H1 (cell line): Measurements from ENCODE around the gene SLC25A38. TPM values are rescaled to one million over a fixed set of nuclear protein-coding genes. Genes with fewer than 3 reads are reported as not detected.

Experiments
- CTCF ChIA-PET: fragments of 300-600 bp; sonication (Branson Sonifier 250); formaldehyde crosslinking; loops from one replicate; lab custom pipeline; 2021; ENCODE audit not compliant: partially characterized antibody; lab: Charles Lee
- POLR2A ChIA-PET: fragments of 300-600 bp; sonication (Branson Sonifier 250); formaldehyde crosslinking; loops from one replicate; lab custom pipeline; 2021; ENCODE audit warnings: inconsistent platforms; ENCODE audit not compliant: partially characterized antibody; lab: Charles Lee
- DNase-seq, 2 experiments: peaks; one replicate each; pipeline versions ENCODE4 v3.0.0 to v3.0.0-alpha.2; 2010 to 2022; ENCODE audit warnings: low spot score in 2 of 2, low read depth in 1 of 2, mixed read lengths in 1 of 2
- FAIRE-seq: peaks from 2 replicates; lab custom pipeline; 2011; peaks lifted over from hg19 to GRCh38; lab: Jason Lieb, UNC
- H2AFZ ChIP-seq: 2 replicates; pipeline ENCODE4 v1.8.1; 2012; ENCODE audit warnings: low read length, inconsistent platforms
- H2AK5ac ChIP-seq: 2 replicates; pipeline ENCODE4 v1.6.1; 2013; ENCODE audit warnings: low read depth, low read length
- H2BK120ac ChIP-seq: replicated peaks from 2 replicates; pipeline ENCODE3; 2013; ENCODE audit warnings: low read depth, low read length, inconsistent platforms
- H2BK12ac ChIP-seq: 2 replicates; pipeline ENCODE4 v1.6.1; 2013; ENCODE audit warnings: low read depth, low read length
- H2BK15ac ChIP-seq: 2 replicates; pipeline ENCODE4 v1.6.1; 2013; ENCODE audit warnings: low read length
- H2BK20ac ChIP-seq: 2 replicates; pipeline ENCODE4 v1.6.1; 2013; ENCODE audit warnings: low read length
- H2BK5ac ChIP-seq: 2 replicates; pipeline ENCODE4 v1.6.1; 2013; ENCODE audit warnings: low read depth, low read length
- H3K14ac ChIP-seq: 2 replicates; pipeline ENCODE4 v1.6.1; 2013; ENCODE audit warnings: inconsistent platforms; ENCODE audit not compliant: insufficient read length
- H3K18ac ChIP-seq: 2 replicates; pipeline ENCODE4 v1.6.1; 2013; ENCODE audit warnings: low read length; ENCODE audit errors: extremely low read depth
- H3K23ac ChIP-seq: 2 replicates; pipeline ENCODE4 v1.6.1; 2013; ENCODE audit warnings: inconsistent platforms; ENCODE audit not compliant: insufficient read length
- H3K23me2 ChIP-seq: 2 replicates; pipeline ENCODE4 v1.6.1; 2013; ENCODE audit warnings: low read depth, low read length
- H3K27ac ChIP-seq: 2 replicates; pipeline ENCODE4 v1.6.1; 2011; ENCODE audit warnings: low read depth, low read length, inconsistent platforms
- H3K27me3 ChIP-seq, 4 experiments: replicated peaks in 1 of 4; 1 replicate in 1 of 4; 2 replicates in 3 of 4; pipeline versions ENCODE4 v1.6.1 to v1.8.1; 2011 to 2013; ENCODE audit warnings: low read length in 3 of 4, mild to moderate bottlenecking in 3 of 4, inconsistent platforms in 2 of 4, mixed read lengths in 2 of 4, moderate library complexity in 1 of 4; ENCODE audit not compliant: control insufficient read depth in 3 of 4, insufficient read depth in 3 of 4; ENCODE audit errors: extremely low read depth in 1 of 4
- H3K36me3 ChIP-seq, 4 experiments: 2 replicates each; pipeline versions ENCODE4 v1.6.1 to v1.8.1; 2011 to 2013; ENCODE audit warnings: mild to moderate bottlenecking in 4 of 4, low read length in 3 of 4, moderate library complexity in 2 of 4, control low read depth in 1 of 4, inconsistent platforms in 1 of 4; ENCODE audit not compliant: insufficient read depth in 4 of 4, control insufficient read depth in 2 of 4
- H3K4ac ChIP-seq: replicated peaks from 2 replicates; pipeline ENCODE3; 2013; ENCODE audit warnings: low read length, low read depth, mixed read lengths, inconsistent platforms; ENCODE audit not compliant: insufficient read length
- H3K4me1 ChIP-seq, 4 experiments: replicated peaks in 1 of 4; 1 replicate in 1 of 4; 2 replicates in 3 of 4; pipeline versions ENCODE4 v1.6.1 to v1.8.1; 2011 to 2013; ENCODE audit warnings: low read length in 3 of 4, inconsistent platforms in 2 of 4, mixed read lengths in 1 of 4; ENCODE audit not compliant: insufficient read depth in 4 of 4, control insufficient read depth in 3 of 4
- H3K4me2 ChIP-seq, 2 experiments: 2 replicates each; pipeline versions ENCODE4 v1.6.1 to v1.8.1; 2011 to 2013; ENCODE audit warnings: low read depth in 2 of 2, low read length in 2 of 2, control low read depth in 1 of 2, inconsistent platforms in 1 of 2, mild to moderate bottlenecking in 1 of 2; ENCODE audit not compliant: insufficient read depth in 1 of 2
- H3K4me3 ChIP-seq, 4 experiments: fragments of 200-600, 300-600 bp in 1 of 4; sonication (generic), shearing (Covaris generic), sonication (Bioruptor Twin) in 1 of 4; 2 replicates each; pipeline versions ENCODE4 v1.5.1 to v1.8.1; 2011 to 2016; ENCODE audit warnings: low read length in 4 of 4, low read depth in 3 of 4, control low read depth in 2 of 4, inconsistent platforms in 2 of 4, mild to moderate bottlenecking in 2 of 4, mixed read lengths in 1 of 4, moderate library complexity in 1 of 4; ENCODE audit not compliant: insufficient read depth in 2 of 4; ENCODE audit errors: extremely low read depth in 1 of 4
- H3K56ac ChIP-seq: replicated peaks from 2 replicates; pipeline ENCODE3; 2013; ENCODE audit warnings: low read depth, mild to moderate bottlenecking, mixed read lengths, low read length, inconsistent platforms; ENCODE audit not compliant: insufficient read length
- H3K79me1 ChIP-seq: 2 replicates; pipeline ENCODE4 v1.6.1; 2013; ENCODE audit warnings: low read depth, low read length, control low read depth
- H3K79me2 ChIP-seq, 2 experiments: 2 replicates each; pipeline versions ENCODE4 v1.6.1 to v1.8.1; 2012 to 2013; ENCODE audit warnings: low read length in 2 of 2, mild to moderate bottlenecking in 2 of 2, inconsistent platforms in 1 of 2; ENCODE audit not compliant: insufficient read depth in 2 of 2, control insufficient read depth in 1 of 2
- H3K9ac ChIP-seq, 4 experiments: replicated peaks in 1 of 4; 1 replicate in 1 of 4; 2 replicates in 3 of 4; pipeline versions ENCODE4 v1.6.1 to v1.8.1; 2011 to 2013; ENCODE audit warnings: low read depth in 3 of 4, low read length in 3 of 4, control low read depth in 2 of 4, mild to moderate bottlenecking in 2 of 4, moderate library complexity in 2 of 4, inconsistent platforms in 1 of 4; ENCODE audit errors: extremely low read depth in 1 of 4
- H3K9me3 ChIP-seq, 2 experiments: 2 replicates each; pipeline versions ENCODE4 v1.6.1 to v1.8.1; 2012 to 2013; ENCODE audit warnings: mild to moderate bottlenecking in 2 of 2, moderate library complexity in 2 of 2, control low read depth in 1 of 2, inconsistent platforms in 1 of 2, low read depth in 1 of 2, low read length in 1 of 2, mixed read lengths in 1 of 2; ENCODE audit not compliant: insufficient read depth in 2 of 2
- H4K20me1 ChIP-seq, 2 experiments: replicated peaks in 1 of 2; 2 replicates each; pipeline versions ENCODE3 to v1.8.1; 2011 to 2013; ENCODE audit warnings: inconsistent platforms in 2 of 2, low read length in 2 of 2, mild to moderate bottlenecking in 1 of 2; ENCODE audit not compliant: insufficient read depth in 2 of 2, control insufficient read depth in 1 of 2
- H4K5ac ChIP-seq: 2 replicates; pipeline ENCODE4 v1.6.1; 2013; ENCODE audit warnings: low read length, low read depth, mixed read lengths, inconsistent platforms; ENCODE audit not compliant: insufficient read length
- H4K8ac ChIP-seq: 2 replicates; pipeline ENCODE4 v1.8.0; 2013; ENCODE audit warnings: mild to moderate bottlenecking, moderate library complexity, low read length, inconsistent platforms; ENCODE audit not compliant: insufficient read depth; ENCODE audit errors: extremely low read depth
- H4K91ac ChIP-seq: replicated peaks from 2 replicates; pipeline ENCODE3; 2013; ENCODE audit warnings: low read length, mixed read lengths, inconsistent platforms; ENCODE audit not compliant: insufficient read length
- ATF2 ChIP-seq: IDR thresholded peaks from 2 replicates; pipeline ENCODE4 v1.6.1; 2012; ENCODE audit warnings: low read length, inconsistent platforms
- JUND ChIP-seq: IDR thresholded peaks from 2 replicates; pipeline ENCODE4 v1.6.1; 2011; ENCODE audit warnings: mild to moderate bottlenecking, improper control_type of control experiment, low read length
- polyA plus RNA-seq, 7 experiments: library from polyadenylated mRNA; depleted of rRNA in 3 of 7; stranded (reverse) in 5 of 7; unstranded in 2 of 7; fragments of >200 nt in 5 of 7; fragments of 200-250 nt in 2 of 7; gene quantifications; 1 replicate in 5 of 7; 2 replicates in 1 of 7; 4 replicates in 1 of 7; pipeline versions ENCODE4 v1.2.1 to v1.2.3, GENCODE V29; 2011 to 2013; ENCODE audit warnings: missing spikeins in 2 of 7, mixed read lengths in 2 of 7
- total RNA-seq: library from RNA; stranded (reverse); fragmentation: NEBNext Ultra II Directional; extraction: Animal tissue kit (Norgen Biotek cat#: 25700); gene quantifications from 2 replicates; pipeline ENCODE4 v1.2.1, GENCODE V29; 2021

SLC25A38 gene
- total and polyA plus RNA-seq, 2 of the 8 experiments (the other 6 are each of a cell fraction or from before 2014, with no cell fraction given) = 41.2 to 45.8 TPM

- Histone ChIP-seq H3K79me1 (no peaks in the 10 kb centered on the region), H4K8ac (no peak overlapping the region), H2BK12ac (no peak overlapping the region), H2BK5ac (no peak overlapping the region), H3K36me3 (no peaks in the 10 kb centered on the region), H3K27me3 (no peaks in the 10 kb centered on the region), H2AFZ (no peak overlapping the region), H3K9ac (no peak overlapping the region), H3K4me3 (no peak overlapping the region), H3K9me3 (no peaks in the 10 kb centered on the region), H3K56ac (no peak overlapping the region), H3K18ac (no peak overlapping the region), H3K4ac (no peak overlapping the region), H4K5ac (no peak overlapping the region), H2BK20ac (no peak overlapping the region), H4K20me1 (no peaks in the 10 kb centered on the region), H3K27ac (no peak overlapping the region), H3K23ac (no peak overlapping the region), H2BK120ac (no peak overlapping the region), H3K4me1 (peaks cover 0 to 4% (median 1%) of the 10 kb centered on the region in 4 experiments; a peak in 2 of 7 replicates), H2AK5ac (no peak overlapping the region), H3K4me2 (no peak overlapping the region), H3K14ac (no peak overlapping the region), H2BK15ac (no peak overlapping the region), H3K23me2 (no peaks in the 10 kb centered on the region), H4K91ac (no peak overlapping the region), H3K79me2 (no peaks in the 10 kb centered on the region)
- no peak for TF ChIP-seq ATF2
- no peak for TF ChIP-seq JUND
- ChIA-PET POLR2A (no interaction called here), CTCF (no interaction called here)
- DNase-seq = no peak
- no peak for FAIRE-seq
These were observed 39.4 kb upstream of the SLC25A38 start for GRCh38 chr3:39343760-39344159.
